ENCODE results near the gene FPR3.

The FPR3 gene

GRCh38 chr19:51793994-51794393 lies 963 bp upstream of the FPR3 start:
- Histone ChIP-seq H3K27me3 (replicated peaks) (no peaks in the 10 kb centered on the region), H3K27ac (no peak overlapping the region), H3K36me3 (replicated peaks) (no peaks in the 10 kb centered on the region), H3K4me3 (ENCODE audit: low read depth, low read length) (no peak overlapping the region)
- TF ChIP-seq CTCF (IDR thresholded peaks at IDR 0.05; ENCODE audit: low read depth, low read length, missing control alignments): no peak
- DNase-seq: no peak
- in situ Hi-C loops (cut with HindIII; ENCODE audit: low pct_ligation_motif_present, low sequenced_read_pairs): no loop called here

GRCh38 chr19:51796195-51796679 lies 1.3 kb downstream of the FPR3 start:
- in situ Hi-C loops (cut with HindIII; ENCODE audit: low pct_ligation_motif_present, low sequenced_read_pairs): no loop called here
- Histone ChIP-seq H3K4me3 (ENCODE audit: low read depth, low read length) (no peak overlapping the region), H3K27me3 (replicated peaks) (no peaks in the 10 kb centered on the region), H3K36me3 (replicated peaks) (no peaks in the 10 kb centered on the region), H3K27ac (no peak overlapping the region)
- no peak for TF ChIP-seq CTCF (IDR thresholded peaks at IDR 0.05; ENCODE audit: low read depth, low read length, missing control alignments)
- no peak for DNase-seq

GRCh38 chr19:51797480-51797879 lies 2.5 kb downstream of the FPR3 start:
- no peak for TF ChIP-seq CTCF (IDR thresholded peaks at IDR 0.05; ENCODE audit: low read depth, low read length, missing control alignments)
- Histone ChIP-seq H3K36me3 (replicated peaks) (no peaks in the 10 kb centered on the region), H3K27ac (no peak overlapping the region), H3K27me3 (replicated peaks) (no peaks in the 10 kb centered on the region), H3K4me3 (ENCODE audit: low read depth, low read length) (no peak overlapping the region)
- no peak for DNase-seq
- in situ Hi-C loops (cut with HindIII; ENCODE audit: low pct_ligation_motif_present, low sequenced_read_pairs): no loop called here

- Histone ChIP-seq H3K36me3 (replicated peaks) (no peaks in the 10 kb centered on the region), H3K4me3 (ENCODE audit: low read depth, low read length) (no peak overlapping the region), H3K27me3 (replicated peaks) (no peaks in the 10 kb centered on the region), H3K27ac (no peak overlapping the region)
- in situ Hi-C loops (cut with HindIII; ENCODE audit: low pct_ligation_motif_present, low sequenced_read_pairs): no loop called here
- DNase-seq: no peak
- TF ChIP-seq CTCF (IDR thresholded peaks at IDR 0.05; ENCODE audit: low read depth, low read length, missing control alignments): no peak
Measured at GRCh38 chr19:51798062-51798461, 3.1 kb downstream of the FPR3 start.

GRCh38 chr19:51799034-51799773 lies 4.2 kb downstream of the FPR3 start:
- in situ Hi-C loops (cut with HindIII; ENCODE audit: low pct_ligation_motif_present, low sequenced_read_pairs): no loop called here
- no peak overlapping the region for H3K4me3 ChIP-seq (ENCODE audit: low read depth, low read length)
- peak; percentile 96 for DNase-seq
- H3K27me3 ChIP-seq (replicated peaks): no peaks in the 10 kb centered on the region
- H3K27ac ChIP-seq: peak overlapping the region; percentile 70
- H3K36me3 ChIP-seq (replicated peaks): no peaks in the 10 kb centered on the region
- TF ChIP-seq CTCF (IDR thresholded peaks at IDR 0.05; ENCODE audit: low read depth, low read length, missing control alignments): no peak

Data from brain microvascular endothelial cell (primary cell).